GM18907 (cell line): Measurements from ENCODE around the gene FNDC11.
"Not testable (repeated sequence)": the region's sequence is repeated elsewhere in the genome, so short reads cannot be mapped to it uniquely, and the experiment has no call there.

Experiments
- ATAC-seq: cut with Tn5 transposase; IDR thresholded peaks from one replicate; pipeline ENCODE4 v1.9.1; 2021; ENCODE audit warnings: mild to moderate bottlenecking, moderate library complexity; ENCODE audit not compliant: unreplicated experiment

FNDC11 gene

DNA sequence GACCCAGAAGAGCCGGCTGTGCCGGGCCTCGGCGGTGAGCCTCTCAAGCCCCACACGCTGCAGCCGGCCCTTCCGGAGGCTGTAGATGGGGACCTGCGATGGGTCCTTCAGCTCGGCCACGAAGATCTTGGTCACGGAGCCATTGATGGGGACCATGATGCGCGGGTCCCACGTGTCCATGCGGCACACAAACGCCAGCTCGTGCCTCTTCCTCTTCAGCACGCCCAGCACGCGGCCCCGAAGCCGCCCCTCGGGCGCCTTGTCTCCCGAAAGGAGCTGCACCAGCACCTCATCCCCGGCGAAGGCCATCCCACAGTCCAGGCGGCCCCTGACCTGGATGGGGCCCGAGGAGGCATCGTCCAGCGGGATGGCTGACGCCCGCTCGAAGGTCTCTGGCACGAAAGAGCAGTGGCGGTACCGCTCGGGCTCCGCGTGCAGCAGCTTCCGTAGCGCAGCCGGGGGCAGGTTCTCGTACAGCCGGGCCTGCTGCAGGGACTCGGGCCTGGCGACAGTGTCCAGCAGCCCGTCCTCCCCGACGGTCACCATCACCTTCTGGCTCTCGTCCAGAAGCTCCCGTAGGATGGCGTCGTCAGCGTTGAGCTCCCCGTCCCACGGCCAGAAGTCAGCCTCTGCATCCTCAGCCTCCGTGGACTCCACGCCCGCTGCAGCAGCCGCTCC is 11.2 kb downstream of the FNDC11 start:
- no peak for ATAC-seq

DNA sequence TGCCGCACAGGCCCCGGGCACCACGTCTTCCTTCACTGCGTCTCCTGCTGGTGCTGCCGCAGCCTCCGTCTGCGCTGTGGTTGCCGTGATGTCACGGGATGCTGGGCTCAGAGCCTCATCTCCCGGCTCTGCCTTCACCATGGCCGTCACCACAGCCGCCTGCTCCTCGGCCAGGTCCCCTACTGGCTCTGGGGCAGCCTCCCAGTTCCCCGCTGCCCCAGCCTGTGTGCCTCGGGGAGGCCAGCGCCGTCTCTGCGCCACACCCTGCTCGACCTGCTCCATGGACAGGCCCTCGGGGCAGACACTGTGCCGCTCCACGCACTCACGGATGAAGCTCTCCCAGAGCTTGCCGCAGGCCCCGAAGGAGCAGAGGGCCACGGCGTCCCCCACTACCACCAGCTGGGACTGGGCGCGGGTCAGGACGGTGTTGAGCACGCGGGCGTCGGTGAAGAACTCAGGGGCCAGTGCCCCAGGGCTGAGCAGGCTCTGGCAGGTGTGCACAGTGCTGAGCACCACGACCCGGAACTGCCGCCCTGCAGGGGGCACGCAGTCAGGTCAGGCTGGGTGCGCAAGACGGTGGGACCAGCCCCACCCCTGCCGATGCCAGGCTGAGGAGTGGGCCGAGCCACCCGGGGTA is 11.9 kb downstream of the FNDC11 start:
- no peak for ATAC-seq

DNA sequence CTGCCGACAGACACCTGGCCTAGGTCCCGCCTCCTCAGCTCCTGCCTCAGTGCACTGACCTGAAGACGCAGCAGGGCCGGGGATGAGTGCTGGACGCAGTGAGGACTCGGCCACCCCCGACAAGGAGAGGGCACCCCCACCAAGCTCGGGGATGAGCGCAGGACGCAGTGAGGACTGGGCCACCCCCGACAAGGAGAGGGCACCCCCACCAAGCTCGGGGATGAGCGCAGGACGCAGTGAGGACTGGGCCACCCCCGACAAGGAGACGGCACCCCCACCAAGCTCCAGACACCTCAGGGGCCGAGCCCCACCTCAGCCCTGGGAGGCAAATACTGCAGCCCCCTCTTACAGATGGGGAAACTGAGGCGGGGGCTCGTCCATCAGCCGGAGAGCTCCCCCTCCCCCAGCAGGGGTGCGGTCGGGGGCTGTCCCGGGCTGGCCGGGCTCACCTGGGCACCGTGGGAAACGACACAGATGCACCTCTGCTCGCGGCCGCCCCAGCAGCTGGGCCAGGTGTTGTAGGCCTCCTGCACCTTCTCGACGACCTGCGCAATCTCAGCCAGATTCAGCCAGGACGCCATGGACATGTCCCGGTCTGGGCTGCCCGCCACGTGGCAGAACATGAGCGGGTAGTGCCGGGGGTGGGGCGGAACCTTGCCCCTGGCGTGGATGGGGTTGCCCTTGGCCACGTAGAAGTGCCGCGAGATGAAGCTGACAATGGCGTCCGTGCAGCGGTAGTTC is 12.6 kb downstream of the FNDC11 start:
- no peak for ATAC-seq

DNA sequence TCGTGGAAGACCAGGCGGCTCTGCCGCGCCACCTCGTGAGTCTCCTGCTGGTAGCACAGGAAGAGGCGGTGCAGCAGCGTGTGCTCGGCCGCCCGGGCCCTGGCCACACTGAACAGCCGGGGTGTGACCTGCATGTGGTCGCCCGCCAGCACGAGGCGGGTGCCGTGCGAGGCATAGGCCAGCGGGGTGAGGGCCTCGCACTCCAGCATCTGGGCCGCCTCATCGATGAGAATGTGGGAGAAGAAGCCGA is 13.1 kb downstream of the FNDC11 start:
- no peak for ATAC-seq

DNA sequence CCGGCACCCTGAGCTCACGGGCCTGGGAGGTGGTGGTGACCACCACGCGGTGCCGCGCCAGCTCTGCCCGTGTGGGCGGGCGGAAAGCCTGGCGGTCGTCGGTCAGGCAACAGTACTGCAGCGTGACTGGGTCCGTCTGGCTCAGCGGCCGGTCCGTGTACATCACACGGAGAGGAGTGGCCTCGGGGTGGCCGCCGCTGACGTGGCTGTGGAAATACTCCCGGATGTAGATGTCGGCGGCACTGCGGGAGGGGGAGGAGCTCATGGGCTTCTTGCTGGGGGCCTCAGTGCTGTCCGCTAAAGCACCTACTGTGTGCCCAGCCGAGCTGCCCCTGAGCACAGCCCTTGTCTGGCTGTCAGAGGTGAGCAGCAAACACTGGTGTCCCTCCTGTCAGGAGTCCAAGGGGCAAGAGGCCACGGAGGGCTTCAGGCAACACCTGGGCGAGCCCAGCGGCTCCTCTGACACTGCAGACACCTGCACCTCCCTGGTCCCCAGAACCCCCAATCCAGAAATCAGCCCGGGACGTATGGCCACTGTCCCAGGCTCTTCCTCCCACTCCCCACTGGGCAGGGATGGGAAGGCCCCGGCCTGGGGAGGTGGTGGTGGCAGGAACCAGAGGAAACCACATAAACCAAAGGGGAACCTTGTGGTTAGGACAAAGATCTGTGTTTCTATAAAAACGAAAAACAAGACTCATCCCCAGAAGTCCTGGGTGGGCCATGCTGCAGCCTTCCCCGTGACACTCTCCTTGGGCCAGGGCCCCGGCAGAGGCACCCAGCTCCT is 13.6 kb downstream of the FNDC11 start:
- ATAC-seq, result peak; percentile 69

DNA sequence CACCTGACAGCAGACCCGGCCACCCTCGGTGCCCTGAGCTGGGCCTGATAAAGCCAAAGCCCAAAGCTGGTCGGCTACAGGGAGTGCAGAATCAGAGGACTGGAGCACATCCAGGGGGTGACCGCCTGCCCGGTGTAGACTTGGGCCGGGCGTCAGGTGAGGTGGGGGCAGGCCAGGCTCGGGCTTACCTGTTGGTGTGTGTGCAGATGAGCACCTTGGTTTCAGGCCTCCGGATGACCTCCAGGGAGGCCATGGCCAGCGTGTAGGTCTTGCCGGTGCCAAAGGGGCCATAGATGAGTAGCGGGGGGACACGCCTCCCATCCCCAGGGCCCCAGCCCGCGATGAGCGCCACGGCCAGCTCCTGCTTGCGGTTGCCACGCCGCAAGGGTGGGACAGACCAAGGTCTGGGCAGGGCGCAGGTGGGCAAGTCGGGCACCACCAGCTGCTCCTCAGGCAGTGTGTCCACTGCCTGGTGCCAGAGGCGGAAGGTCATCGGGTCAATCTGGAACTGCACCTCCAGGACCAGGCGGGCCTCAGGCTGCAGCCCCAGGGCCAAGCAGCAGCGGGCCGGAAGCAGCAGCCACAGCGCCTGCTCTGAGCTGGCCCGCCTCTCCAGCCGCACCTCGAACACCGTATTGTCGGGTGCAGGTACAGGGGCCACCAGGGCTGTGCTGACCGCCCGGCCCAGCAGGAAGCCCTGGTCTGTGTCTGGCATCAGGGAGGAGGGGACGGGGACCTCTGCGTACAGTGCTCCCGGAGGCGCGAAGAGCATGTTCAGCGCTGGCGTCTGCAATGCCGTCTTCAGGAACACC is 14.4 kb downstream of the FNDC11 start:
- peak; percentile 29 for ATAC-seq

DNA sequence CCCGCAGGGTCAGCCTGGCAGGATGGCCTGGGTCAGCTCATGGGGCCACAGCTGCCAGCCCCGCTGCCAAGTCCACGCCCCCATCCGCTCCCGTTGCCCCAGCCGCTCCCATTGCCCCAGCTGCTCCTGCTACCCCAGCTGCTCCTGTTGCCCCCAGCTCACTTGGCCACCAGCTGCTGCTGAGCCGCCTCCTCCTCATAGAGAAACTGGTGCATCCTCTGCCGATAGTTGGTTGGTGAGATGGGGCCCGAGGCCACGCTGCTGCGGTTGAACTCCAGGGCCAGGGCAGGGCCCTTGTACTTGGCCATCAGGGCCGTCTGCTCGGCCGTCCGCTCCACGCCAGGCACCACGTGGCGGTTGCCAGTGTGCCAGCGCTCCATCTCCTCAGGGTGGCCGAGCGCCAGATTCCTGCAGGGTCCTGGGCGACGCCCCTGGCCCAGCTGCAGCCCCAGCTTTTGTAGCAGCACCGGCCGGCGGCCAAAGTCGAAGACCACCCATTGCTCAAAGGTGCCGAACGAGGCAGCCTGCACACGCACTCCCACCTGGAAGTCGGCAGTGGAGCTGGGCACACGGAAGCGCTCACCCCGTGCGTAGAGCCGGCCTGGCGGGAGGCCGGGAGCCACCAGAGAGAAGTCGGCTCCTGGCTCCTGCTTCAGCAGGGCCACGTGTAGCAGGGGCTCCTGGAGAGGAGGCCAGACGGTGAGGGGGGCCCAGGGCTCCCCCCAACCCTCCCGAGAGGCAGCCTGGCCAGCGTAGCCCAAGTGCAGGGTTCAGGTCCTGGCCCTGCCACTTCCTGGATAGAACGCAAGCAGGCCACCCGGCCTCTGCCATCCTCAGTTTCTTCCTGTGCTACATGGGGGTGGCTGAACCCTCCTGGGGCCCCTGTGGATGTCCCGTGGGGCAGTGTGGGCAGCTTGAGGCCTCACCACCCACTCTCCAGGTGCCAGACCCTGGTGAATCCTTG is 15.3 kb downstream of the FNDC11 start:
- no peak for ATAC-seq

DNA sequence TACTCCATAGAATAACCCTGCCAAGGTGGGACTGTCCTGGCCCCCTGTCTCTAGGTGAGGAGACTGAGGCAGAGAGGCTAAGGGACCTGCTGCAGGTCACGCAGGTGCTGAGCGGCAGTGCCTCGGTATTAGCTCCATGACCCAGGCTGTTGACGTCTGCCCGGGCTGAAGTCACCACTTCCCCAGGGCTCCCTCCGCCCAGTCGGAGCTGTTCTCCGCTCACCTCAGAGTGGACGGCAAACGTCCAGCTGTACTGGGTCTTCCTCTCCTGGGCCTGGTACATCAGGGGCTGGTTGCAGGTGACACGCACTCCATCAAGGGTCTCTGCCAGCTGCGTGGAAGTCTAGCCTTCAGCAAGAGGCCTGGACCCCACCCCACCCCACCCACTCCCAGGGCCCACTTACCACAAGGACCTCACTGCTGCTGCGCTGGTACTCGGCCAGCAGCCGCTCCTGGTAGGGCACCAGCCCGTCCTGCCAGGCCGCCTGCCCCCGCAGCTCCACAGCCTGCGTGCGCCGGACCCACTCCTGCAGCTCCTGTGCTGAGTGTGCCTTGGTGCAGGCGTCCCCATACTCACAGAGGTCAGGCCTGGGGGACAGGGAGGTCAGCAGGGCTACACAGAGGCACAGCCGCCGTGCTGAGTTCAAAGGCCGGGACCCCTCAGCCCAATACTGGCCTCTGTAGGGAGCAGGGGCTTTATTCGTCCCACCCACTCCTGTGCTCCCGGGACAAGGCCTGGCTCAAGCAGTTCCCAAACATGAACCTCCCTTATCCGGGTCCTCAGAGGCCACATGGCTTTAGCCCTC is 16.5 kb downstream of the FNDC11 start:
- ATAC-seq, result no peak

DNA sequence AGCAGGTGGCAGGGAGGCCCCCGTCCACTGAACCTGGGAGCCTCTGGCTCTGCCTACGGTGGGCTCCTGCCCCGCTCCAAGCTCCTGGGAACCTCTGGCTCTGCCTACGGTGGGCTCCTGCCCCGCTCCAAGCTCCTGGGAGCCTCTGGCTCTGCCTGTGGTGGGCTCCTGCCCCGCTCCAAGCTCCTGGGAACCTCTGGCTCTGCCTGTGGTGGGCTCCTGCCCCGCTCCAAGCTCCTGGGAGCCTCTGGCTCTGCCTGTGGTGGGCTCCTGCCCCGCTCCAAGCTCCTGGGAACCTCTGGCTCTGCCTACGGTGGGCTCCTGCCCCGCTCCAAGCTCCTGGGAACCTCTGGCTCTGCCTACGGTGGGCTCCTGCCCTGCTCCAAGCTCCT is 17.1 kb downstream of the FNDC11 start:
- ATAC-seq, result not testable (repeated sequence)

DNA sequence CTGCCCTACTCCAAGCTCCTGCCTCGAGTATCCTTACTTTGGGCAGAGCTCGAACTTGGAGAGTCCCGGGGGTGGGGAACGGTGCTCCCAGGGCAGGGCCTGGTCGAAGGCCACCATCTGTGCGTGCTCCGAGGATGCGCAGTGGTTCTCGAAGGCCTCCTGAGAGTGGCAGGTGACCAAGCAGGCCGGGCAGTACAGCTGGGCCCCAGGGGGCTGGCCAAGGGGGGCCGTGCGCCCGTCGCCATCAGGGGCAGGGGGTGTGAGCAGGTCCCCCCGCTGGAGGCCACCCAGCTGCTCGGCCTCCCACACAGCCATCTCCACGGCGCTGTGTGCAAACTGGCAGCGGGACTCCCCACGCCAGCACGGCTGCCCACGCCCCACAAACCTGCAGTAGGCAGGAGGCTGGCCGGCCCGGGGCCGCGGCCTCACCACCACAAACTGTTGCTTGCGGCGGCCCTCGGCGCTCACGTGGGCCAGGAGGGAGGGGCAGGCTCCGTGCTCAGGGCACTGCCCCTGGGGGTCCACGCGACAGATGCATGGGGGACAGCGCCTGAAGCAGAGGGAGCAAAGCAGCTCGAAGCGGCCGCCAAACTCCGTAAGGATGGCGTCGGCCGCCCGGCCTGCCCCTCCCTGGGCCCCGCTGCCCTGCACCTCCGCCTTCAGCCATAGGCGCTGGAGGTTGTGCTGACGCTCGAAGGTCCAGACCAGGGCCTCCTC is 18.3 kb downstream of the FNDC11 start:
- ATAC-seq, result no peak

DNA sequence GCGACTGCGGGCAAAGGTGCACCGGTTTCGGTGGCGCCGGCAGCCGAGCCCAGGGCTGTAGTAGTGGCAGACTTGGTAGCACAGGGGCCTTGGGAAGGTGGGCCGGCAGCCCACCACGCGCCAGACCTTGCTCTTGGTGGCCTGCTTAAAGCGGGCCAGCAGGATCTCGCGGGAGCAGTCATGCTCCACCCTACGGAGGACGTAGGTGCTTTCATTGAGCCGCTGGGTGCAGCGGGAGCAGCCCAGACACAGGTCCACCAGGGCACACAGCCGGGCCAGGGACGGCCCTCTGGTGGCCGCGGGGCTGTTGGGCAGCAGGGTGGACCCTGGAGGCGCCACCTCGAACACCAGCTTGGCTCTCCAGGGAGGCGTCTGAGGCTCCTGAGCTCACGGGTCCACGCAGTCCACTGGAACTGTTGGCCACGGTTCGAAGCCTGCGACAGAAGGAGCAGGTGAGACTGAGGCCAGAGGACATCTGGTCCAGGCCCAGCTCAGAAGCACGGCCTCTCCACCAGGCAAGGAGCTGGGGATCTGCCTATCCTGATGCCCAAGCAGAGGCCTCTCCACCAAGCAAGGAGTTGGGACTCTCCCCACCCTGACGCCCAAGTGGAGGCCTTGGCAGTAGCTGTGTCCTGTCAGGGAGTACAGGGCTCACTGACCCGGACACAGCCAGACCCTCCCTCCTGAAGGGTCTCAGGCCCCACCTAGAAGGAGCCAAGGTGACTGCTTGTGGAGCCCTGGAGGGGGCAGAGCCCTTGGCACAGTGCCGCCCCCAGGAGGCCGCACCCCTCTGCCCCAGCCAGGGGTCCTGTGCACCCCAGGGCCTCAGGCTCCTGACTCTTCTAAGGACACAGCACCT is 19.1 kb downstream of the FNDC11 start:
- no peak for ATAC-seq

DNA sequence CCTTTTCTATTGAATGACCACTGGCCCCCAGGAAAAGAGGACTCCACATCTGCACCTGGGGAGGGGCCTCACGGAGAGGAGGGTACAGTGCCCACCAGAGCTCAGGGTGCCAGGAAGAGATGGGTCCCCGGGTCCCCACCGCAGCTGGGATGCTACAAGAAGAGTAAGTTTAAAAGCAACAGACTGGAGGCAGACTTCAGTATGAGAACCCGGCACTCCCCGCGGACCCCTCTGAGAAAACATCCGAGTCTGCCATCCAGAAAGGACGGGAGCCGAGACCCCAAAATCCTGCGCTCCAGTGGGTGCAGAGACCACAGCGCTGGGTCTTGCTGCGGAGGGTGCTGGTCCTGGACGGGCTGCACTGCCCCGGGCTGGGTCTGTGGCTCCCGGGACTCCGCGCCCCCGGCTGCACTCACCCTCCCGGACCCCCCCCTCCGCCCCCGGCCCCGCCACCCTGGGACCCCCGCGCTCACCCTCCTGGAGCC is 19.7 kb downstream of the FNDC11 start:
- ATAC-seq, result no peak

DNA sequence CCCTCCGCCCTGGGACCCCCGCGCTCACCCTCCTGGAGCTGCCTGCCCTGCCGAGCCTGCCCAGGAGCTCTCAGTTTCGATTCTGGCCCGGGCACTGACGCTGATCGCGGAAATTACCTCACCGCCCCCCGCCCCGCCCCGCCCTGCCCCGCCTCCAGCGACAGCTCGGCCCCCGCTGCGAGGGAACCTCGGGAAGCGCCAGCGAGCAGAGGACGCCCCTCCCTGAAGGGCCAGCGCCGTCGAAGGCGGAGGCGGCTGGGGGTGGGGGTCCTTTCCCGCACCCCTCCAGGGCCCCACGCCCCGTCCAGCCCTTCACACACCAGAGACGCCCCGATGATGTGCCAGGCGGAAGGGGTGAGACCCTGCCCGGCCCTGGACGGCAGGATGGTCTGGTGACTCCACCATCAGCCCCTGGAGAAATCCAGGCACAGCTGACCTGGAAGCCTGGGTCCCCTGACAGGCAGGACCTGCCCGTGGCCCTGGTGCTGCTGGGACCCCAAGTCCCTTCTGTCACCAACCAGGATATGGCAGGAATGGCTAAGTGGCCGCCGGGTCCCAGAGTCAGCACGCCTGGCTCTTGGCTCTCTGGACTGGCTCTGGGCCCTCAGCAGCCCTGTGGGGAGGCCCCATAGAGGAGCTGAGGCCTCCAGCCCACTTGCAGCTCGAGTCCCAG is 20.3 kb downstream of the FNDC11 start, which contains the start of gene HELZ2:
Gene HELZ2 (minus strand): TSS at position 84 of the 673 bp plus-strand sequence. CDS start 1,854 bp downstream, outside the sequence.
- ATAC-seq, result peak; percentile 44

DNA sequence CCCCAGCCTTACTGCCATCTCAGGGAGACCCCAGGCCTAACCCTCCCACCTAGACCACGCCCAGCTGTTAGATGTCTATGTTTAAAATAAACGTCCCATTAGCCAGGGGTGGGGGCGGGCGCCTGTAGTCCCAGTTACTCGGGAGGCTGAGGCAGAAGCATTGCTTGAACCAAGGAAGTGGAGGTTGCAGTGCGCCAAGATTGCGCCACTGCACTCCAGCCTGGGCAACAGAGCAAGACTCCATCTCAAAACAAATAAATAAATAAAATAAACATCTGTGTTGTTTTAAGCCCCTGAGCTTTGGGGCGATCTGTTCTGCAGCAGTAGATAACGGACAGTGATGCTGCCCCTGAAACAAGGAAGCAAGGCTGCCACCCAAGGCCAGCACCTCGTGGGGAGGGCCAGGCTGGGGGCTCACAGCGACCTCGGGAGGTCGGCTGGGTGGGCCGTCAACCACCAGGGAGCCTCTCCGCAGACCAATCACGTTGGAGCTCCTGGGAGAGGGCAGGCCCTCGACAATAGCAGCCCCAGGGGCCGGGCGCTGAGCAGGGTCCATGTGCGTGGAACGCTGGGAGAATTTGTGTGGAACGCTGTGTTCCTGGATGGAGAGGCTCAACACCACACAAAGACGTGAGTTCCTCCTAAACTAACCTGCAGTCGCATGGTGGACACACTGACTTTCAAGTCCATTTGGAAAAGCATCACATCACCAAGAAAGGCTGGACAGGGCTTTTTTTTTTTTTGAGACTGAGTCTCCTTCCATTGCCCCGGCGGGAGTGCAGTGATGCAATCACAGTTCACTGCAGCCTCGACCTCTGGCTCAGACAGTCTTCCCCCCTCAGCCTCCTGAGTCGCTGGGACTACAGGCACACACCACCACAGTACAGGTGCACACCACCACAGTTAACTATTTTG is 21.1 kb downstream of the FNDC11 start:
- no peak for ATAC-seq

DNA sequence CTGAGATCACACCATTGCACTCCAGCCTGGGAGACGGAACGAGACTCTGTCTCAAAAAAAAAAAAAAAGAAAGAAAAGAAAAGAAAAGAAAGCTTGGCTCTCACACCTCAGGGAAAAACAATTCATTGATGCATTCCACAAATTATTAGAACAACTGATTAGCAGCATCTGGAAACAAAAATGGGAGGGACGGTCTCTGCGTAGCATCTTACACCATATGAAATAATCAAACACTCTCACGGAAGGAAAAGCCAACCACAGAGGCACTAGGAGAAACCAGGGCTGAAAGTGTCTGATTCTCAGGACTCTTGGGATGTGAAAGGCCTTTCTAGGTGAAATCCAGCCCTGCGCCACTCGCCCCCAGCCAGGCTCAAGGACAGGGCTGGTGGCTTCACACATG is 22.4 kb downstream of the FNDC11 start:
- ATAC-seq, result no peak
